RWPE1 (cell line): ENCODE results near the gene MRGPRX2.

Source experiments
- CTCF ChIA-PET: fragments of 350-600 bp; sonication (Branson Sonifier 250); formaldehyde crosslinking; extraction: SDS; loops from one replicate; lab custom pipeline; 2021; lab: Yijun Ruan, JAX
- POLR2A ChIA-PET: fragments of 400-600 bp; formaldehyde crosslinking; extraction: SDS; loops from one replicate; lab custom pipeline; 2020; ENCODE audit warnings: antibody characterized with exemption; ENCODE audit not compliant: low non-redundant PET; lab: Yijun Ruan, JAX
- DNase-seq: peaks from one replicate; pipeline ENCODE4 v3.0.0; 2012; ENCODE audit warnings: low spot score
- H3K27ac ChIP-seq: fragments of 450-650 bp; 2 replicates; pipeline ENCODE4 v1.5.1; 2017
- CTCF ChIP-seq: fragments of 450-650 bp; conservative IDR thresholded peaks from 2 replicates; pipeline ENCODE4 v1.5.1; 2017; ENCODE audit warnings: low read depth, mild to moderate bottlenecking

The MRGPRX2 gene

GRCh38 chr11:19080579-19080993, 20.1 kb upstream of the MRGPRX2 start:
- ChIA-PET POLR2A (no interaction called here), CTCF (interaction anchor here (1.9 kb wide), 1 partner anchor 10 kb away, joined by 7 read pairs; no protein-coding TSS in a partner anchor)
- no peak overlapping the region for H3K27ac ChIP-seq
- peak; percentile 14 for DNase-seq
- no peak for TF ChIP-seq CTCF

DNA sequence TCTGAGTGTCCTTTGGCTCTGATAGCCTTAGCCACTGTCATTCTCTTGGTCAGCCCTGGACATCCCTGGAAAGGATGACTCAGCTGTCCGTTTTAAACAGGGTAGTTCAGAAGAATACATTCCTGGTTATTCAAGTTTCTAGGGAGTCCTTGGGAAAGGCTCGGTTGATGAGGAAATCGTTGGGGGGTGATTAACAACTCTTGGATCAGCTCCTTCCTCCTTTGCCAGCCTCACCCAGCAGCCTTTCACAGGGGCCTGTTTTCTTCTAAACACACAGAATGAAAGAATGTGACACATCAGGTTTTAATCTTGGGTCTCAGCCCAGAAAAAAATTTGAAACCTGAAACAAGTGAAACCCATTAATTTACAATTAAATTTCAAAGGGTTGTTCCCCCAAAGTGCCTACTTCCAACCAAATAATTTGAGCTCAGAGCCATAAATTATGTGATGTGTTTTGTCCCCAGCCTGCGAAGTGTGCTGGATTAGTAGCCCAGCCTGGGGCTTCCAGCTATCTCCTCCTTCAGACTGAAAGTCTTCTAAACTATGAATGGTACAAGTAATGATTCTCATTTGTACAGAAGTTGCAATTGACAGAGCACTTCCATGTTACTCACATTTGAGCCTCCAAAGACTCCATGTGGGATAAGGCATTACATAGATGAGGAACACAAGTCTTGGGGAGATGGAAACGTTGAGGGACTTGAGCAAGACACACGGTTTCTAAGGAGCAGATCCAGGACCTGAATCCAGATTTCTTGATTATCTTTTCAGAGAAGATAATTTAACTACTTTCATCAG, 19.3 kb upstream of the MRGPRX2 start:
- ChIA-PET CTCF (interaction anchor here (1.2 to 1.9 kb wide), 2 partner anchors 9 to 29 kb away, joined by 3 to 7 read pairs; no protein-coding TSS in a partner anchor), POLR2A (interaction anchor here (0.6 kb wide), 1 partner anchor 22 kb away, joined by 7 read pairs; no protein-coding TSS in a partner anchor)
- DNase-seq, result peak; percentile 92
- TF ChIP-seq CTCF, result no peak
- H3K27ac ChIP-seq, result peak overlapping the region; percentile 61

GRCh38 chr11:19077965-19078364, 17.4 kb upstream of the MRGPRX2 start:
- no peak for DNase-seq
- CTCF ChIA-PET, result interaction anchor here (0.6 to 2.2 kb wide), 10 partner anchors 12 to 47 kb away, joined by 3 to 22 read pairs (median 4); partner anchors contain the start of gene ZDHHC13
- POLR2A ChIA-PET, result no interaction called here

DNA sequence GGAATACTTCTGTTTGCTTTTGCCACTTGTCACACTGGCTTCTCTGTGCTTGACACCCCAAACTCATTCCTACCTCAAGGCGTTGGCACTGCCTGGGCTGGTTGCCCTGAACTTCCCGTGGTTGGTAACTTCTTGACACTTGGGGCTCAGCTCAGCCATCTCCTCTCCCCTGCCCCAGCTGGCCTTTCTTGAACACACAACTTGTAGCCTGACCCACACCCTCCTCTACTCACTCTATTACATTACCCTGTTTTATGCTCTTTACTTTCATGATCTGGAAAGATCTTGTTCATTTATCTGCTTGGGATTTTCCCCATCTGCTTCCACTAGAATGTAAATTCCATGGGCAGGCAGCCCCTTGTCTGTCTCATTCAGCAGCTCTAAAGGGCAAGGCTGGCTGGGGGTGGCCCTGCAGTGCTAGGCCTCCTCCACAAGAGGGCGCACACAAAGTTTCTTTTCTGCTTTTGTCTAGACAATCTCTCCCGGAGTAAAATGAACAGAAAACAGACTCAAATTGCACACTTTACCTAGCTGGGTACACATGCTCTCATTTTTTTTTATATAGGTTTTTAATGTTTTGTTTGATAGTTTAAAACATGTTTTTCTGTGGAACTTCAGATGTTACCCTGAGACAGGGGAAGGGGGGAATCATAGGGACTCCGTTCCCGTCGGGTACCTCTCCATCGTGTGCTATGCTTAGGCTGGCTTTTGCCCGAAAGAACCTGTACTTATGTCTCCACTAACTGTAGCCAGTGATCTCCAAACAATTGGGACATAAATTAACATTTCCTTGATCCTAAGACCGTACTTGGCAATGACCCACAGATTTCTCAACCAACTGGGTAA, 16.4 kb upstream of the MRGPRX2 start:
- POLR2A ChIA-PET, result no interaction called here
- H3K27ac ChIP-seq, result no peak overlapping the region
- TF ChIP-seq CTCF, result peak; percentile 97
- CTCF ChIA-PET, result interaction anchor here (0.5 to 2.2 kb wide), 24 partner anchors 14 to 1631 kb away, joined by 3 to 22 read pairs (median 4); partner anchors contain the start of gene ZDHHC13
- DNase-seq, result peak; percentile 57

More at GRCh38 chr11:19077965-19078364, 17.4 kb upstream of the MRGPRX2 start:
- H3K27ac ChIP-seq, result no peak overlapping the region
- TF ChIP-seq CTCF, result no peak

- CTCF ChIA-PET, result interaction anchor here (0.6 kb wide), 2 partner anchors 58 to 663 kb away, joined by 3 to 4 read pairs; no protein-coding TSS in a partner anchor
- no peak for TF ChIP-seq CTCF
- no peak for DNase-seq
- no peak overlapping the region for H3K27ac ChIP-seq
- POLR2A ChIA-PET, result no interaction called here
Observed at GRCh38 chr11:19075636-19076035, 15.1 kb upstream of the MRGPRX2 start.
